Retina (tissue), 1 donor: ENCODE results near the gene CDC25B.
A peak's percentile ranks its signal among the peaks of the same experiment; 100 is the strongest.
"Not testable (repeated sequence)": the region's sequence is repeated elsewhere in the genome, so short reads cannot be mapped to it uniquely, and the experiment has no call there.

Experiments used
- DNase-seq: peaks from one replicate; pipeline ENCODE4 v3.0.0-alpha.2; 2016

Gene CDC25B

DNA sequence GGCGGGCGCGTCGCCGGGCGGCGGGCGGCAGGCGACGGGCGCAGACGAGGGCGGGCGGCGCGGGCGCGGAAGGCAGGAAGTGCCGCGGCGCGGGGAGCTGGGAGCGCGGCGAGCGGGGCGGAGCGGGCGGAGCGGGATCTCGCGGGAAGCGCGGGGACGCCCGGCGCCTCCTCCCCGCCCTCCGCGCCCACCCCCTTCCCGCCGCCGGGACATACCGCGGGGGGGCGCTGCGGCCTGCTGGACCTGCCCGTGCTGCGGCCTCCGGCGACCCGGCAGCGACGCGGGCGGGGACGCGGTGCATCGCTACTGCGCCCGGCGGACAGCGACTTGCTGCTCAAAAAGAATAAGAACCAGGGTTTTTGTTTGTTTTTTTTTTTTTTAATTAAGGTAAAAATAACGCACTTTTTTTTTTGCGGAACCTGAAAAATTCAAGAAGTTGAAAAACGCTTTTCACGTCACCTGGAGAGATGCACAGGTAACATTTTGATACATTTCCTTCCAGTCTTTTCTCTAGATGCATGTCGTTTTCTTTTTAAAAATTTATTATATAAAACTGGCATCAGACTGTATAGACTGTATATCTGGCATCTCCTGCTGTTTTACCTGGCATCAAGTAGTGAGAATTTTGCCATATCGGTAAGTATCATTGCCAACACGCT, 9.3 kb upstream of the CDC25B start, which contains the start of gene CENPB:
CENPB (minus strand) TSS at position 76 of the 659 bp plus-strand sequence. CDS start 257 bp downstream, outside the sequence.
- peak; percentile 77 for DNase-seq

DNA sequence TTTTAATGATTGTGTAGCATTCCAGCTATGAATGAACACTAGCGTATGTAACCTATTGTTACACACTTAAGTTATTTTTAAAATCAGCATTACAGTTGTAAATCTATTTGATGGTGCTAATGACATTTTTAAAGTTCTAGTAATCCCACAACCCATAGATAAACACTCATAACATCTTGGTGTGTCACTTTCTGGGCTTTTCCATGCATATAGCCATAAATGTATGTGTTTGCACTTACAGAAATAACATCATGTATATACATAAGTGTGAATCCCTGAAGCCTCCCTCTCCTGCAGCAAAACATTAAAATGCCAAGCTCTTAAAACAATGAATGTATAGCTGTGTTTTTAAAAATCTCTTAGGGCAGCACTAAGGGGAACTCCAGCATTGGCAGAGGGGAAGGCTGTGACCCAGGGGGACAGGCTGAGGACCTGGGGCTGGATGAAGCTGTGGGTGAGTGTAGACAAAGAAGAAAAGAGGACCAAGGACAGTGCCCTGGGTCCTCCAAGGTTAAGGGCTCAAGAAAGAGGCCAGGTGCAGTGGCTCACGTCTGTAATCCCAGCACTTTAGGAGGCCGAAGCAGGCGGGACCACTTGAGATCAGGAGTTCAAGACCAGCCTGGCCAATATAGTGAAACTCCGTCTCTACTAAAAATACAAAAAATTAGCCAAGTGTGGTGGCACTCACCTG, 8.6 kb upstream of the CDC25B start:
- no peak for DNase-seq

DNA sequence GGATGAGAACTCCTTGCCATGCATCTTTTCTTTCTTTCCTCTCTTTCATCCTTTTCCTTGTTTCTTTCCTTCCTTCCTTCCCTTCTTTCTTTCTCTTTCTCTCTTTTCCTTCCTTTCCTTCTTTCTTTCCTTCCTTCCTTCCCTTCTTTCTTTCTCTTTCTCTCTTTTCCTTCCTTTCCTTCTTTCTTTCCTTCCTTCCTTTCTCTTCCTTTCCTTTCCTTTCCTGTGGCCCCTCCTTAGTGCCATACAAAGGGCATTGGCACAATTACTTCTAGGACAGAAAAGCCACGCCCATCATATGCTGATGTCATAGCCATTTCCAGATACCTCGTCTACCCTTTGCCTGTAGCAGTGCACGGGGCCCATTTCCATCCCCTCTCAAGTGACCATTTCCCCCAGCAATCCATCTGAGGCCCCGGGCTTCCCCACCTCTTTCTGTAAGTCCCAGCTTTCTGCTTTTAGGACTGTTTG, 7.4 kb upstream of the CDC25B start:
- no peak for DNase-seq

DNA sequence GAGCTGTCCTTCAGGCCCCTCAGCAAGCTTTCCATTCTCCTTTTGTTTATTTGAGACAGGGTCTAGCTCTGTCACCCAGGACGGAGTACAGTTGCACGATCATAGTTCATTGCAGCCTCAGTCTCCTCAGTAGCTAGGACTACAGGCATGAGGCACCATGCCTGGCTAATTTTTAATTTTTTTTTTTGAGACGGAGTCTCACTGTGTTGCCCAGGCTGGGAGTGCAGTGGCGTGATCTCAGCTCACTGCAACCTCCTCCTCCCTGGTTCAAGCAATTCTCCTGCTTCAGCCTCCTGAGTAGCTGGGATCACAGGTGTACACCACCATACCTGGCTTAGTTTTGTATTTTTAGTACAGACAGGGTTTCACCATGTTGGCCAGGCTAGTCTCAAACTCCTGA, 6.9 kb upstream of the CDC25B start:
- DNase-seq = not testable (repeated sequence)

DNA sequence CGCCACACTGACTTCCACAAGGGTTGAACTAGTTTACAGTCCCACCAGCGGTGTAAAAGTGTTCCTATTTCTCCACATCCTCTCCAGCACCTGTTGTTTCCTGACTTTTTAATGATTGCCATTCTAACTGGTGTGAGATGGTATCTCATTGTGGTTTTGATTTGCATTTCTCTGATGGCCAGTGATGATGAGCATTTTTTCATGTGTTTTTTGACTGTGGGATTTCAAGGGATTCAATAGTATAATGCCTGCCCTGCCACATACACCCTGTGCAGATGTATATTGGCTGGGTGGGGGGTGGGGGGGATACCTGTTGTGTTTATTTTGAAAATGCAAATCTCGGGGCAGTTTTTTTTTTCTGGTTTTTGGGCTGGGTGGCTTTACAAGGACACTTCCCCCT, 1.9 kb upstream of the CDC25B start:
- not testable (repeated sequence) for DNase-seq

DNA sequence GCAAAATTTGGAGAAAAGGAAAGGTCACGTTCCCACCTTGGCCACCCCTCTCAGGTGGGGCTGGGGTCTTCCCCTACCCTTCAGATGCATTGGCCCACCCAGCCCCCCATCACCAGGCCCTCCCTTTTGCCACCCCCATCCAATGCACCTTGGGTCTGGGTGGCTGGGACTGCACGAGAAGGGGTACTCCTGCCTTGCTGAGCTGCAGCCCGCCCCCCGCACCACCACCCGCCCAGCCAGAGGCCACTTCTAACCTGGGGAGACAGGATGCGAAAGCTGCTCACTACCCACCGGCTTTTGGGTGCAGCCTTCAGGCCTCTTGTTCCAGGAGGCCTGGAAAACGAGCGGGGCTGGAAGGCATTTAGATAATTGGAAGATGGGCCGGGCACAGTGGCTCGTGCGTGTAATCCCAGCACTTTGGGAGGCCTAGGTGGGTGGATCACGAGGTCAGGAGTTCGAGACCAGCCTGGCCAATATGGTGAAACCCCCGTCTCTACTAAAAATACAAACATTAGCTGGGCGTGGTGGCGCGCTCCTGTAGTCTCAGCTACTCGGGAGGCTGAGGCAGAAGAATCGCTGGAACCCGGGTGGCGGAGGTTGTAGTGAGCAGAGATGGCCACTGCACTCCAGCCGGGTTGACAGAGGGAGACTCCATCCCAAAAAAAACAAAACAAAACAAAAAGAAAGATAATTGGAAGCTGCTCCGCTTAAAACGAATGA, 1.2 kb upstream of the CDC25B start:
- no peak for DNase-seq

DNA sequence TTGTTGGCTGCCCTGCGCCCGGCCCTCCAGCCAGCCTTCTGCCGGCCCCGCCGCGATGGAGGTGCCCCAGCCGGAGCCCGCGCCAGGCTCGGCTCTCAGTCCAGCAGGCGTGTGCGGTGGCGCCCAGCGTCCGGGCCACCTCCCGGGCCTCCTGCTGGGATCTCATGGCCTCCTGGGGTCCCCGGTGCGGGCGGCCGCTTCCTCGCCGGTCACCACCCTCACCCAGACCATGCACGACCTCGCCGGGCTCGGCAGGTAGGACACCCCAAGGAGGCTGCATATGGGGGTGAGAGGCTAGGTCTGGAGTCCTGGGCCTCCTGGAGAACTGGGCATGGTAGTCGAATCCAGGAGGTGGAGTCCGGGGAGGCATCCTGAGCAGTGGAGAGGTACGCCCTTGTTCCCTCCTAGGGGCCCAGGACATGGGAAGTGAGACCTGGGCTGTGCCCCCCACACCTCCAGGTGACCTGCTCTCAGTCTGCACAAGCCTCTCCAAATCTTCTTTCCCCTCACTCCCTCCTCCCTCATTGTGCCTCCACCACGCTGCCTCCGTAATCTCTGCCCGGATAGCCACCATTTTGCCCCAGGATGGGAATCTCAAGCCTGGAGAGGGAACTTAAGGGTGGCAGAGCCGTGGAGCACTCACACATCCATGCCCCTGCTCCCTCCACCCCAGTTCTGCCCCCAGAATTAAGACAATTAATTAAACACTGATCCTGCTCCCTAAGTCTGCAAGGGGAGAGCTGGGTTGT, 541 bp downstream of the CDC25B start:
- DNase-seq = no peak

DNA sequence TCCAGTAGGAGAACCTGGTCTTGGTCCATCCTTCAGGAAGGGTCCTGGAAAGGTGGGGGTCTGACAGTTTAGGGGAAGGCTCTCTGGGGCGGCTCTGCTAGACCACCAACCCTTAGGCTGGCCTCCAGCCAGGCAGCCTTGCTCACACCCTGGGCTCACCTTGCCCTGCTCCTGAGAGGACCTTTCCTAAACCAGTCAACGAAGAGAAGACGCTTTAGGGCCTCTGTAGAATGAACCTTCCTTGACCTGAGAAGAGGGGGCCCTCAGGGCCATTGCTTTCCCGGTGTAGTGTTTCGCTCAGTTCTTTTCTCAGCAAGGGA, 1.1 kb downstream of the CDC25B start:
- no peak for DNase-seq

DNA sequence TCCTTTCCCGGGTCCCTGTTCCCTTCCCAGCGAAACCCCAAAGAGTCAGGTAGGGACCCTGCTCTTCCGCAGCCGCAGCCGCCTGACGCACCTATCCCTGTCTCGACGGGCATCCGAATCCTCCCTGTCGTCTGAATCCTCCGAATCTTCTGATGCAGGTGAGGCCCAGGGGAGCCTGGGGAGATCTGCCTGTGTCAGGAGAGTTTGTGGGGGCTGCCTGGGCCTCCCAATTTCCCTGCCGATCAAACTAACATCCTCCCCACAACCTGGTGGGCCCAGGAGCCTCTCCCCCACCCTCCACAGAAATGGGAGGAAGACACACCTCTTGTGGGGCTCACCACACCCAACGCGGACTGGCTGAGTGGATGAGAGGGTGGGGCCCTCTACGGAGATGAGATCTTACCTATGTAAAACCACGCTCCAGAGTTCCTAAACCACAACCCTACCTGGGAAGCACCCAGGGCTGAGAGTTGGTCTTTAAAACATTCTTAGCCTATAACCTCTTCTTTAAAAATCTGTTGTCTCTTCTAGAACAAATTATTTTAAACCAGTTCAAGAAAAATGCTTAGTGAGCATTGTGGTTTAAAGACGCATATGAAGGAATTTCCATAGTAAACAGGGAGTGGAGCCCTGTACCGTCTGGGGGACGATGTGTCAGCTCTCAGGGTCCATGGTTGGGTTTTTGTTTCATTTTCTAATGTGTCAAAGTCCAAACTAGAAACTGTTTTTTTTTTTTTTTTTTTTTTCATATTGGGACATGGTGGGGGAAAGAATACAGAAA, 1.7 kb downstream of the CDC25B start:
- DNase-seq = no peak

DNA sequence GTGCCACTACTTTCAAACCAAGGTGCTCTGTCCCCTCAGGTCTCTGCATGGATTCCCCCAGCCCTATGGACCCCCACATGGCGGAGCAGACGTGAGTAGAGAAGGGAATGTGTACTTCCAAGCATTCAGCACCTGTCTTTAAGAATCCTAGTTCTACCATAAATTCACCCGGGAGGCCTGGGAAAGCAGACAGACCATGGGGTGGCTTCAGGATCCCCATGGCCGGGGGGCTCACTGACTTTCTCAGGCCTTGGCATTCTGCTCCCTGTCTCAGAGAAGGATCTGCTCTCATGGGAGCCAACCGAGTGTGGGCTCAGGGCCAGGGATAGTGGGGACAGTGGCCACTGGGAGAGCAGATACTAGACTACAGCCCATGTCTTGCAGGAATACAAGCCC, 2.3 kb downstream of the CDC25B start:
- DNase-seq = no peak

DNA sequence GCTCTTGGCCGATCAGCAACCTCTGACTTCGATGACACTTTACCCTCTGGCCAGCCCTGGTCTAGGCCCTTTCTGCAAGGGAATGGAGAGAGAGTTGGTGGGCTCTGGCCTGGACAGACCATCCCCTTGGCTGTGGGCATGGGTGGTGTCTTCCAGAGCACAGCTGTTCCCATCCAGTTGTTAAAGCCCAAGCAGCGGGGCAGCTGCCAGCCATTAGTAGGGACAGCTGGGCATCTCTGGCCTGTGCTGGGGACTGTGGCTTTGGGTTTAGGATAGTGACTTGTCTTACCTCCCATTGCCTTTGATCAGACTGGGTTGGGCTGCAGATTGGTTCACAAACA, 2.8 kb downstream of the CDC25B start:
- DNase-seq = no peak

DNA sequence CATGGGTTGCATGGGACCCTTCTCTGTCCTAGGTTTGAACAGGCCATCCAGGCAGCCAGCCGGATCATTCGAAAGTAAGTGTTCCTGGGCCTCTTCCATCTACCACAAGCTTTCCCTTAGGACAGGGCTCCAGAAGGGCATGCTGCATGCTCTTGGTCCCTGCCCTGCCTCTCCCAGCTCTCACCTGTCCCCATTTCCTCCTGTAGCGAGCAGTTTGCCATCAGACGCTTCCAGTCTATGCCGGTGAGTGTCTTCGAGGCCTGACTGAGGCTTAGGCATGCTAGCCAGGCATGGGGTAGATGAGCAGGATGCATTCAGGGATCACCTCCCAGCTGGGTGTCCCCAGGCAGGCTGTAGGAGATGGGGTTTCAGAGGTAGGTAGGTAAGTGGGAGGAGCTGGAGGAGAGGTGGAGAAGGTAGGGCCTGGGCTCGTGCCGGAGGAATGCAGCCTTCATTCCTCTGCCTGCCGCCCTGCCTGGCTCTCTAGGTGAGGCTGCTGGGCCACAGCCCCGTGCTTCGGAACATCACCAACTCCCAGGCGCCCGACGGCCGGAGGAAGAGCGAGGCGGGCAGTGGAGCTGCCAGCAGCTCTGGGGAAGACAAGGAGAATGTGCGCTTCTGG, 4.3 kb downstream of the CDC25B start:
- no peak for DNase-seq

DNA sequence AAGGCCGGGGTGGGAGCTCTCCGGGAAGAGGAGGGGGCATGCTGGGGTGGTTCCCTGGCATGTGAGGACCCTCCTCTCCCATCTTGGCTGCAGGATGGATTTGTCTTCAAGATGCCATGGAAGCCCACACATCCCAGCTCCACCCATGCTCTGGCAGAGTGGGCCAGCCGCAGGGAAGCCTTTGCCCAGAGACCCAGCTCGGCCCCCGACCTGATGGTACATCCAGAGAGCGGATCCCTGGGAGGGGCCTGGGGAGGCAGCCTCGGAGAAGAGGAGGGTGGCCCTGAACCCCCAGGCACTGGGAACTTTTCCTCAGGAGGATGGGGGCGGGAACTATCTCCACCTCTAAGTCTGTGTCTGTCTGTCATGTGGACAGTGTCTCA, 4.8 kb downstream of the CDC25B start:
- DNase-seq = no peak

DNA sequence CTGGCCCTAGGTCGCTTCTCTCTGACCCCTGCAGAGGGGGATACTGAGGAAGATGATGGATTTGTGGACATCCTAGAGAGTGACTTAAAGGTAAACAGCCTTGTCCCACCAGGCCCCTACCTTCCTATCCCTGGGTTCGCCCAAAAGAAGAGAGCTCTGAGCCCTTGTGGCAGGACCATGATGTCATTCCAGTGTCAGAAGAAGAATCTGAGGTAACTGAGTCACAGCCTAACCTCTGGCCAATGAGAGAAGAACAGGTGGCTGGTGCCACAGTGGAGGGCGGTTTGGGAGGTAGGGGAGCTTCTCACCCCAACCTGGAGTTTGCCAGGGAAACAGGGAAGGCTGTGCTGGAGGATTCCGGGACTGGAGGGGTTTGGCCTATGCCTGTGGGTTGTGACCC, 5.2 kb downstream of the CDC25B start:
- no peak for DNase-seq

DNA sequence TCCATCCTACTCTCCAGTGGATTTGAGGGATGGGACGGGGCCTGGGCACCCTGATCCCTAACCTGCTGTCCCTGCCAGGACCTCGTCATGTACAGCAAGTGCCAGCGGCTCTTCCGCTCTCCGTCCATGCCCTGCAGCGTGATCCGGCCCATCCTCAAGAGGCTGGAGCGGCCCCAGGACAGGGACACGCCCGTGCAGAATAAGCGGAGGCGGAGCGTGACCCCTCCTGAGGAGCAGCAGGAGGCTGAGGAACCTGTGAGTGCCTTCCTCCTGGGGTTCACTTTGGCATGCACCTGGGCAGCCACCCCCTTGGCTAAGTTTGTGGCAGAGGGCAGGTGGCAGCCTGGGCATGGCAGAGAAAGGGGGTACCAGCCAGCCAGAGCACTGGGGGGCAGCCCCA, 5.7 kb downstream of the CDC25B start:
- DNase-seq = no peak

DNA sequence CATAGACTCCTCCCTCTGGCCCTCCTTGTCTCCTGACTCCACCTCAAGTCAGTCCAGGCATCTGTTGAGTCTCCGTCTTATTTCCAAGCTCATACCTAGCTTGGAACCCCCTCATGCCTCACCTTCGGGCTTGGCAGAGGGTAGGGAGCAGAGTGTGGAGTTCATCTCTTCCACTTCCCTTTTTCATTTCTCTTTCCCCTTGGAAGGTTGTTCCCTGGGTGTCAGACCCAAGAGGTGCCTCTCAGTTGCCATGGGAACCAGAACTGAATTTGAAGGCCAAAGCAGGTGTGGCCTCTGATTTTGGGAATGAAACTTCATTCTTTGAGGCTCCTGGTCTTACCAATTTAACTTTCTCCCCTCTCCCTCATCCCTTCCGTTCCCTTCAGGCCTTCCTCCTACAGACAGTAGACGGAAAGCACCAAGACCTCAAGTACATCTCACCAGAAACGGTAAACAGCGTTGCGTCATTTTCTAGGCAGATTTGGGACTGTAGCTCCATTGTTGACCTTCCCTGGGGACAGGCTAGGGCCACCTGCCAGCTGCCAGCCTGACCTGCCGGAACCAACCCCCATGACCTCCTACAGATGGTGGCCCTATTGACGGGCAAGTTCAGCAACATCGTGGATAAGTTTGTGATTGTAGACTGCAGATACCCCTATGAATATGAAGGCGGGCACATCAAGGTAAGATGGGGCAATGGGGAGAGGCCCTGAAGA, 6.6 kb downstream of the CDC25B start:
- DNase-seq = no peak

DNA sequence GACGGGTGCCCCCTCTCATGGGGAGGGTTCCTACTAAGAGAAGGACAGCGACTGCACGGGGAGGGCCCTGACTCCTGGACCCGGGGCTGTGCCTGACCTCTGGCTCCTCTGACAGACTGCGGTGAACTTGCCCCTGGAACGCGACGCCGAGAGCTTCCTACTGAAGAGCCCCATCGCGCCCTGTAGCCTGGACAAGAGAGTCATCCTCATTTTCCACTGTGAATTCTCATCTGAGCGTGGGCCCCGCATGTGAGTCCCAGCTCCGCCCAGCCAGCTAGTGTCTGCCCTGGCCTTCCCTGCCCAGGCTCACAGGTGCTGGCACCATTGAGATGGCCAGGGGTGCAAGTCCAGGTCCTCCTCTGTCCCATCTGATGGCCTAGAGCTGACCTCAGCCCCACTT, 7.2 kb downstream of the CDC25B start:
- DNase-seq = no peak

DNA sequence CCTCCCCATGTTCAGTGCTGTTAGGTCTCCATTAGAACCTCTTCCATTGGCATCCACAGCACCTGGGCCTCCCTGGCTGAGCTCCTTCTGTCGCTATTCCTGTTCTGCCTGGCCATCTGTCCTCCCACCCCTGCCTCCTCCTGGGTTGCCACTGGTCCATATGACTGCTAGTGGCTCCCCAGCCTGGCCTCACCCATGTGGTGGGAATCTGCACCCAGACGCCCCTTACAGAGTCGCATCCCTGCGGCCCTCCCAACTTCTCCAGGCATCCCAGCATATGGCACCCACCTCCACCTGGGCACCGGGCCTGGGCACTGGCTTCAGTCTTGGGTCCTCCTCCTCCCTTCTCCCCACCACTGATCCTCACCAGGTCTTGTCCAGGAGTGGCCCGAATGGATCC, 7.7 kb downstream of the CDC25B start:
- no peak for DNase-seq

DNA sequence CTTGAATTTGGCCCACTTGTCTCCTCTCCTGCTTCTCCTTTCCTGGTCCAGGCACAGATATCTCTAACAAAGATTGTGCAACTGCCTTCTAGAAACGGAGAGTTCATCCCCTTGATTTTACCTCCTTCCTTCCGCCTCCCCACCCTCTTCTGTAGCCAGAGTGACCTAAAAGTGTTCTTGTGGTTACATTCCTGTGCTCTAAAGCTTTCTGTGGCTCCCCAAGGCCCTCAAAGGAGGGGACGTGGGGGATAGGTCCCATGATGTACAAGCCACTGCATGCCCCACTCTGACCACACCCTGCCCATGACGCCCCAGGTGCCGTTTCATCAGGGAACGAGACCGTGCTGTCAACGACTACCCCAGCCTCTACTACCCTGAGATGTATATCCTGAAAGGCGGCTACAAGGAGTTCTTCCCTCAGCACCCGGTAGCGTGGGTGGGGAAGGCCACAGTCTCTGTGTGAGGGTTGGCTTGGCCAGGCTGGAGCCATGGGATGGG, 8.2 kb downstream of the CDC25B start:
- no peak for DNase-seq

DNA sequence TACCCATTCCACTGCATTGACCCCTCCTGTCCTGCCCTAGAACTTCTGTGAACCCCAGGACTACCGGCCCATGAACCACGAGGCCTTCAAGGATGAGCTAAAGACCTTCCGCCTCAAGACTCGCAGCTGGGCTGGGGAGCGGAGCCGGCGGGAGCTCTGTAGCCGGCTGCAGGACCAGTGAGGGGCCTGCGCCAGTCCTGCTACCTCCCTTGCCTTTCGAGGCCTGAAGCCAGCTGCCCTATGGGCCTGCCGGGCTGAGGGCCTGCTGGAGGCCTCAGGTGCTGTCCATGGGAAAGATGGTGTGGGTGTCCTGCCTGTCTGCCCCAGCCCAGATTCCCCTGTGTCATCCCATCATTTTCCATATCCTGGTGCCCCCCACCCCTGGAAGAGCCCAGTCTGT, 8.7 kb downstream of the CDC25B start:
- DNase-seq = no peak

DNA sequence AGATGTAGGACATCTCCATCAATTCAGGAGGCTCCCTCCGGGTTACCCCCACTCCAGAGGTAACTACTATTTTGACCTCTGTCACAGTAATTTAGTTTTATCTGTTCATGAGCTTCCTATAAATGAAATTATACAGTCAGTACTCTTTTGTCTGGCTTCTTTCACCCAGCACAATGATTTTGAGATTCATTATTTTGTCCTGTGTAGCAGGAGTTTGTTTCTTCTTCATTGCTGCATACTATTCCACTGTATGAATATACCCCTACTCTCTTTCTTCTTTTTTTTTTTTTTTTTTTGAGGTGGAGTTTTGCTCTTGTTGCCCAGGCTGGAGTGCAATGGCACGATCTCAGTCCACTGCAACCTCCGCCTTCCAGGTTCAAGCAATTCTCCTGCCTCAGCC, 12.4 kb downstream of the CDC25B start:
- DNase-seq = no peak
